RWPE2 (cell line): ENCODE measurements around the gene EPB41L5.
"Not testable (repeated sequence)": the region's sequence is repeated elsewhere in the genome, so short reads cannot be mapped to it uniquely, and the experiment has no call there.

ENCODE experiments used
- ATAC-seq: fragments of 200-7000 bp; cut with Tn5 transposase; 3 replicates; pipeline ENCODE4 v1.9.1; 2021; ENCODE audit warnings: low read depth
- DNase-seq: peaks from one replicate; pipeline ENCODE4 v3.0.0-alpha.2; 2020; ENCODE audit warnings: low spot score
- H3K27ac ChIP-seq: fragments of 450-650 bp; 2 replicates; pipeline ENCODE4 v1.5.1; 2017; ENCODE audit warnings: mild to moderate bottlenecking; ENCODE audit not compliant: poor library complexity, severe bottlenecking
- H3K27me3 ChIP-seq: fragments of 250-450 bp; sonication (Bioruptor Pico); 2 replicates; pipeline ENCODE4 v1.5.1; 2021; ENCODE audit warnings: mild to moderate bottlenecking, moderate library complexity; ENCODE audit not compliant: insufficient read depth, poor library complexity, severe bottlenecking
- H3K36me3 ChIP-seq: fragments of 250-450 bp; sonication (Bioruptor Pico); 2 replicates; pipeline ENCODE4 v1.5.1; 2020; ENCODE audit warnings: low read depth, mild to moderate bottlenecking, moderate library complexity
- H3K4me1 ChIP-seq: fragments of 250-450 bp; sonication (Bioruptor Pico); 2 replicates; pipeline ENCODE4 v1.5.1; 2021; ENCODE audit warnings: mild to moderate bottlenecking, moderate library complexity; ENCODE audit not compliant: insufficient read depth, poor library complexity, severe bottlenecking
- H3K4me3 ChIP-seq: fragments of 250-450 bp; sonication (Bioruptor Pico); 2 replicates; pipeline ENCODE4 v1.5.1; 2021; ENCODE audit warnings: mild to moderate bottlenecking, moderate library complexity; ENCODE audit not compliant: severe bottlenecking
- H3K9me3 ChIP-seq: fragments of 250-450 bp; sonication (Bioruptor Pico); 2 replicates; pipeline ENCODE4 v1.5.1; 2021; ENCODE audit warnings: mild to moderate bottlenecking, moderate library complexity; ENCODE audit not compliant: severe bottlenecking
- CTCF ChIP-seq: fragments of 450-650 bp; IDR thresholded peaks from one replicate; pipeline ENCODE4 v1.5.1; 2017; ENCODE audit warnings: mild to moderate bottlenecking, moderate library complexity; ENCODE audit not compliant: poor library complexity, severe bottlenecking

The EPB41L5 gene

GRCh38 chr2:120036145-120036544, 23.3 kb downstream of the EPB41L5 start:
- H3K27ac ChIP-seq = no peak overlapping the region
- DNase-seq = no peak
- no peaks in the 10 kb centered on the region for H3K27me3 ChIP-seq
- H3K4me1 ChIP-seq = no peaks in the 10 kb centered on the region
- no peaks in the 10 kb centered on the region for H3K36me3 ChIP-seq
- H3K9me3 ChIP-seq = no peaks in the 10 kb centered on the region
- no peak for ATAC-seq
- no peak overlapping the region for H3K4me3 ChIP-seq
- no peak for TF ChIP-seq CTCF

GRCh38 chr2:120037995-120038541, 25.2 kb downstream of the EPB41L5 start:
- H3K27me3 ChIP-seq = no peaks in the 10 kb centered on the region
- no peak for DNase-seq
- 0 out of 3 replicates have a peak, but pooled peaks have one; percentile 19 for ATAC-seq

GRCh38 chr2:120042359-120042758, 29.5 kb downstream of the EPB41L5 start:
- Histone ChIP-seq H3K4me1 (no peaks in the 10 kb centered on the region), H3K9me3 (no peaks in the 10 kb centered on the region), H3K36me3 (peaks cover 6% of the 10 kb centered on the region; the same call in 1 of the 2 replicates), H3K4me3 (no peak overlapping the region), H3K27ac (no peak overlapping the region), H3K27me3 (no peaks in the 10 kb centered on the region)
- TF ChIP-seq CTCF = no peak
- no peak for DNase-seq
- no peak for ATAC-seq

More at GRCh38 chr2:120037995-120038541, 25.2 kb downstream of the EPB41L5 start:
- H3K27ac ChIP-seq = no peak overlapping the region
- H3K9me3 ChIP-seq = no peaks in the 10 kb centered on the region
- no peaks in the 10 kb centered on the region for H3K36me3 ChIP-seq
- TF ChIP-seq CTCF = no peak
- H3K4me3 ChIP-seq = no peak overlapping the region
- no peaks in the 10 kb centered on the region for H3K4me1 ChIP-seq

GRCh38 chr2:120044336-120044735, 31.5 kb downstream of the EPB41L5 start:
- no peaks in the 10 kb centered on the region for H3K27me3 ChIP-seq
- no peak for TF ChIP-seq CTCF
- DNase-seq (no peak), ATAC-seq (no peak)
- H3K27ac ChIP-seq = no peak overlapping the region
- no peak overlapping the region for H3K4me3 ChIP-seq
- peaks cover 6% of the 10 kb centered on the region; the same call in 1 of the 2 replicates for H3K36me3 ChIP-seq
- H3K4me1 ChIP-seq = no peaks in the 10 kb centered on the region
- no peaks in the 10 kb centered on the region for H3K9me3 ChIP-seq

- H3K27ac ChIP-seq, DNase-seq, ATAC-seq, H3K27me3 ChIP-seq, H3K9me3 ChIP-seq, H3K36me3 ChIP-seq, H3K4me3 ChIP-seq, H3K4me1 ChIP-seq: not testable (repeated sequence)
Observed at GRCh38 chr2:120045775-120046174, 32.9 kb downstream of the EPB41L5 start.

- H3K9me3 ChIP-seq, DNase-seq, H3K36me3 ChIP-seq, H3K4me3 ChIP-seq, ATAC-seq, H3K4me1 ChIP-seq, H3K27me3 ChIP-seq, H3K27ac ChIP-seq: not testable (repeated sequence)
Observed at GRCh38 chr2:120046252-120046651, 33.4 kb downstream of the EPB41L5 start.
